Dendritic cell treated with granulocyte-macrophage colony-stimulating factor and Interleukin-4, amounts not matched to agents 40 ng/mL and 50 ng/mL, for 4 days (primary cell): ENCODE data around the gene VDAC1.
"Not testable (repeated sequence)": the region's sequence is repeated elsewhere in the genome, so short reads cannot be mapped to it uniquely, and the experiment has no call there.

Experiments used
- H3K27ac Mint-ChIP-seq: one replicate; pipeline ENCODE4 v1.8.0; 2022; ENCODE audit warnings: mild to moderate bottlenecking, mixed read lengths
- H3K27me3 Mint-ChIP-seq: one replicate; pipeline ENCODE4 v1.8.0; 2022; ENCODE audit warnings: mild to moderate bottlenecking, mixed read lengths
- H3K36me3 Mint-ChIP-seq: one replicate; pipeline ENCODE4 v1.8.0; 2022; ENCODE audit warnings: low read depth, mixed read lengths
- H3K4me1 Mint-ChIP-seq: one replicate; pipeline ENCODE4 v1.8.0; 2022; ENCODE audit warnings: low read depth, mixed read lengths
- H3K4me3 Mint-ChIP-seq: one replicate; pipeline ENCODE4 v1.8.0; 2022; ENCODE audit warnings: mild to moderate bottlenecking, moderate library complexity, mixed read lengths
- H3K9me3 Mint-ChIP-seq: one replicate; pipeline ENCODE4 v1.8.0; 2022; ENCODE audit warnings: mixed read lengths
- intact Hi-C: fragments of 100-400 bp; cut with micrococcal nuclease; formaldehyde crosslinking; loops from one replicate; pipeline ENCODE4 v1.15.0; 2022

The VDAC1 gene

GRCh38 chr5:134034326-134034725 is 29.6 kb upstream of the VDAC1 start:
- no peaks in the 10 kb centered on the region for H3K9me3 Mint-ChIP-seq
- no peak overlapping the region for H3K27ac Mint-ChIP-seq
- peaks cover 24% of the 10 kb centered on the region for H3K27me3 Mint-ChIP-seq
- no peaks in the 10 kb centered on the region for H3K4me1 Mint-ChIP-seq
- intact Hi-C loops: no loop called here
- H3K36me3 Mint-ChIP-seq: no peaks in the 10 kb centered on the region
- H3K4me3 Mint-ChIP-seq: no peak overlapping the region

- H3K36me3 Mint-ChIP-seq, H3K27ac Mint-ChIP-seq, H3K4me3 Mint-ChIP-seq, H3K9me3 Mint-ChIP-seq, H3K4me1 Mint-ChIP-seq, intact Hi-C loops: not testable (repeated sequence)
- peaks cover 39% of the 10 kb centered on the region for H3K27me3 Mint-ChIP-seq
Measured at GRCh38 chr5:134030303-134030964, 25.7 kb upstream of the VDAC1 start.

GRCh38 chr5:134029156-134029555 is 24.4 kb upstream of the VDAC1 start:
- H3K4me1 Mint-ChIP-seq: no peaks in the 10 kb centered on the region
- H3K4me3 Mint-ChIP-seq: no peak overlapping the region
- H3K27me3 Mint-ChIP-seq: peaks cover 43% of the 10 kb centered on the region
- H3K36me3 Mint-ChIP-seq: no peaks in the 10 kb centered on the region
- intact Hi-C loops: no loop called here
- H3K9me3 Mint-ChIP-seq: no peaks in the 10 kb centered on the region
- H3K27ac Mint-ChIP-seq: no peak overlapping the region

GRCh38 chr5:134028496-134028895 is 23.7 kb upstream of the VDAC1 start:
- Mint-ChIP-seq H3K36me3 (no peaks in the 10 kb centered on the region), H3K27ac (no peak overlapping the region), H3K9me3 (no peaks in the 10 kb centered on the region), H3K4me3 (no peak overlapping the region), H3K4me1 (no peaks in the 10 kb centered on the region), H3K27me3 (peaks cover 50% of the 10 kb centered on the region)
- intact Hi-C loops: no loop called here

GRCh38 chr5:134027288-134027615 is 22.5 kb upstream of the VDAC1 start:
- Mint-ChIP-seq H3K27me3 (peaks cover 57% of the 10 kb centered on the region), H3K36me3 (no peaks in the 10 kb centered on the region), H3K27ac (no peak overlapping the region), H3K4me1 (no peaks in the 10 kb centered on the region), H3K9me3 (no peaks in the 10 kb centered on the region), H3K4me3 (no peak overlapping the region)
- intact Hi-C loops: no loop called here

- Mint-ChIP-seq H3K9me3 (no peaks in the 10 kb centered on the region), H3K4me3 (no peak overlapping the region), H3K27ac (no peak overlapping the region), H3K4me1 (no peaks in the 10 kb centered on the region), H3K36me3 (no peaks in the 10 kb centered on the region), H3K27me3 (peaks cover 60% of the 10 kb centered on the region)
- intact Hi-C loops: no loop called here
Measured at GRCh38 chr5:134026521-134027287, 21.9 kb upstream of the VDAC1 start.

GRCh38 chr5:134025786-134026185 is 21.0 kb upstream of the VDAC1 start:
- no peak overlapping the region for H3K4me3 Mint-ChIP-seq

GRCh38 chr5:134024811-134025210 is 20.0 kb upstream of the VDAC1 start:
- Mint-ChIP-seq H3K36me3 (no peaks in the 10 kb centered on the region), H3K4me3 (no peak overlapping the region), H3K4me1 (peaks cover 8% of the 10 kb centered on the region), H3K9me3 (no peaks in the 10 kb centered on the region), H3K27ac (no peak overlapping the region), H3K27me3 (peaks cover 66% of the 10 kb centered on the region)
- intact Hi-C loops: no loop called here

More at GRCh38 chr5:134025786-134026185, 21.0 kb upstream of the VDAC1 start:
- Mint-ChIP-seq H3K9me3 (no peaks in the 10 kb centered on the region), H3K36me3 (no peaks in the 10 kb centered on the region), H3K27ac (no peak overlapping the region), H3K27me3 (peaks cover 63% of the 10 kb centered on the region), H3K4me1 (no peaks in the 10 kb centered on the region)
- intact Hi-C loops: no loop called here

- H3K9me3 Mint-ChIP-seq: no peaks in the 10 kb centered on the region
- intact Hi-C loops: no loop called here
- no peak overlapping the region for H3K27ac Mint-ChIP-seq
- peaks cover 8% of the 10 kb centered on the region for H3K4me1 Mint-ChIP-seq
- no peak overlapping the region for H3K4me3 Mint-ChIP-seq
- H3K36me3 Mint-ChIP-seq: no peaks in the 10 kb centered on the region
- peaks cover 76% of the 10 kb centered on the region for H3K27me3 Mint-ChIP-seq
Measured at GRCh38 chr5:134022333-134022732, 17.6 kb upstream of the VDAC1 start.

- H3K4me3 Mint-ChIP-seq: no peak overlapping the region
- no peak overlapping the region for H3K27ac Mint-ChIP-seq
- no peaks in the 10 kb centered on the region for H3K36me3 Mint-ChIP-seq
Measured at GRCh38 chr5:134020188-134020587, 15.4 kb upstream of the VDAC1 start.

GRCh38 chr5:134019636-134020035 is 14.9 kb upstream of the VDAC1 start:
- no peak overlapping the region for H3K4me3 Mint-ChIP-seq
- no peak overlapping the region for H3K27ac Mint-ChIP-seq
- intact Hi-C loops: no loop called here
- H3K4me1 Mint-ChIP-seq: peaks cover 8% of the 10 kb centered on the region
- peaks cover 72% of the 10 kb centered on the region for H3K27me3 Mint-ChIP-seq
- no peaks in the 10 kb centered on the region for H3K9me3 Mint-ChIP-seq
- H3K36me3 Mint-ChIP-seq: no peaks in the 10 kb centered on the region

More at GRCh38 chr5:134020188-134020587, 15.4 kb upstream of the VDAC1 start:
- no peaks in the 10 kb centered on the region for H3K9me3 Mint-ChIP-seq
- H3K27me3 Mint-ChIP-seq: peaks cover 73% of the 10 kb centered on the region
- peaks cover 8% of the 10 kb centered on the region for H3K4me1 Mint-ChIP-seq
- intact Hi-C loops: no loop called here

GRCh38 chr5:134018986-134019316 is 14.2 kb upstream of the VDAC1 start:
- Mint-ChIP-seq H3K36me3 (no peaks in the 10 kb centered on the region), H3K27me3 (peaks cover 76% of the 10 kb centered on the region), H3K4me1 (peaks cover 8% of the 10 kb centered on the region), H3K4me3 (no peak overlapping the region), H3K9me3 (no peaks in the 10 kb centered on the region), H3K27ac (no peak overlapping the region)
- intact Hi-C loops: no loop called here

GRCh38 chr5:134018154-134018985 is 13.6 kb upstream of the VDAC1 start:
- intact Hi-C loops: no loop called here

GRCh38 chr5:134008266-134008749 is 3.5 kb upstream of the VDAC1 start:
- H3K9me3 Mint-ChIP-seq: no peaks in the 10 kb centered on the region
- peaks cover 12% of the 10 kb centered on the region for H3K36me3 Mint-ChIP-seq
- peaks cover 14% of the 10 kb centered on the region for H3K4me1 Mint-ChIP-seq
- H3K27ac Mint-ChIP-seq: no peak overlapping the region
- intact Hi-C loops: no loop called here
- H3K4me3 Mint-ChIP-seq: no peak overlapping the region
- H3K27me3 Mint-ChIP-seq: peaks cover 68% of the 10 kb centered on the region

More at GRCh38 chr5:134018154-134018985, 13.6 kb upstream of the VDAC1 start:
- no peak overlapping the region for H3K4me3 Mint-ChIP-seq
- H3K27ac Mint-ChIP-seq: no peak overlapping the region
- peaks cover 8% of the 10 kb centered on the region for H3K4me1 Mint-ChIP-seq
- no peaks in the 10 kb centered on the region for H3K36me3 Mint-ChIP-seq
- peaks cover 77% of the 10 kb centered on the region for H3K27me3 Mint-ChIP-seq
- H3K9me3 Mint-ChIP-seq: no peaks in the 10 kb centered on the region
